GM21381 (cell line): ENCODE results near the gene KHDC1L.
"Not testable (repeated sequence)": the region's sequence is repeated elsewhere in the genome, so short reads cannot be mapped to it uniquely, and the experiment has no call there.

Experiments
- ATAC-seq: cut with Tn5 transposase; IDR thresholded peaks from one replicate; pipeline ENCODE4 v1.9.1; 2021; ENCODE audit warnings: mild to moderate bottlenecking, moderate library complexity; ENCODE audit not compliant: unreplicated experiment

KHDC1L gene

GRCh38 chr6:73225396-73225795 lies at the start of gene KHDC1L:
Gene KHDC1L, minus strand, starts transcription at chr6:73225496. Its CDS starts 88 bp downstream, at chr6:73225408.
- no peak for ATAC-seq

- not testable (repeated sequence) for ATAC-seq
Observed at GRCh38 chr6:73269296-73269695, 44.0 kb upstream of the KHDC1L start.

GRCh38 chr6:73268896-73269295 lies 43.6 kb upstream of the KHDC1L start:
- not testable (repeated sequence) for ATAC-seq

- ATAC-seq = no peak
Observed at GRCh38 chr6:73264446-73264845, 39.1 kb upstream of the KHDC1L start.

- ATAC-seq = peak; percentile 10
Observed at GRCh38 chr6:73263570-73263909, 38.2 kb upstream of the KHDC1L start.

GRCh38 chr6:73262671-73263569 lies 37.6 kb upstream of the KHDC1L start, which contains the start of gene KHDC1:
Gene KHDC1, minus strand, starts transcription at chr6:73263196. Its CDS starts 20,679 bp downstream, at chr6:73242517.
- ATAC-seq = peak; percentile 92

GRCh38 chr6:73258721-73259120 lies 33.4 kb upstream of the KHDC1L start:
- no peak for ATAC-seq

- ATAC-seq = not testable (repeated sequence)
Observed at GRCh38 chr6:73254323-73254722, 29.0 kb upstream of the KHDC1L start.

GRCh38 chr6:73252703-73253102 lies 27.4 kb upstream of the KHDC1L start:
- no peak for ATAC-seq

GRCh38 chr6:73250016-73250415 lies 24.7 kb upstream of the KHDC1L start:
- ATAC-seq = no peak

- ATAC-seq = no peak
Observed at GRCh38 chr6:73248192-73248903, 23.1 kb upstream of the KHDC1L start.

GRCh38 chr6:73242001-73242400 lies 16.7 kb upstream of the KHDC1L start:
- no peak for ATAC-seq

GRCh38 chr6:73240730-73241129 lies 15.4 kb upstream of the KHDC1L start:
- ATAC-seq = no peak

- no peak for ATAC-seq
Observed at GRCh38 chr6:73236144-73236750, 11.0 kb upstream of the KHDC1L start.

- no peak for ATAC-seq
Observed at GRCh38 chr6:73234733-73235132, 9.4 kb upstream of the KHDC1L start.

- ATAC-seq = not testable (repeated sequence)
Observed at GRCh38 chr6:73233971-73234370, 8.7 kb upstream of the KHDC1L start.

GRCh38 chr6:73233048-73233447 lies 7.8 kb upstream of the KHDC1L start:
- no peak for ATAC-seq

- no peak for ATAC-seq
Observed at GRCh38 chr6:73231986-73232391, 6.7 kb upstream of the KHDC1L start.

- ATAC-seq = no peak
Observed at GRCh38 chr6:73227606-73228255, 2.4 kb upstream of the KHDC1L start.

- no peak for ATAC-seq
Observed at GRCh38 chr6:73216859-73217258, 8.4 kb downstream of the KHDC1L start.

GRCh38 chr6:73209117-73209516 lies 16.2 kb downstream of the KHDC1L start:
- ATAC-seq = no peak
